GM12873 (cell line): ENCODE results near the gene MBD6.

Source experiments
- CTCF ChIP-seq: IDR thresholded peaks from 2 replicates; pipeline ENCODE4 v1.5.1; 2012; ENCODE audit warnings: low read depth, mild to moderate bottlenecking, moderate library complexity, low read length, control low read depth; ENCODE audit not compliant: insufficient read depth; ENCODE audit errors: missing control alignments

MBD6 gene

GRCh38 chr12:57511588-57512325 is 10.9 kb upstream of the MBD6 start:
- no peak for TF ChIP-seq CTCF

GRCh38 chr12:57512665-57513064 is 10.0 kb upstream of the MBD6 start:
- no peak for TF ChIP-seq CTCF

- TF ChIP-seq CTCF = no peak
These were observed 9.4 kb upstream of the MBD6 start for GRCh38 chr12:57513266-57513665.

- TF ChIP-seq CTCF = no peak
These were observed 7.8 kb upstream of the MBD6 start for GRCh38 chr12:57514720-57515407.

GRCh38 chr12:57515408-57515933 is 7.2 kb upstream of the MBD6 start:
- TF ChIP-seq CTCF = no peak

GRCh38 chr12:57515934-57516541 is 6.6 kb upstream of the MBD6 start:
- no peak for TF ChIP-seq CTCF

- no peak for TF ChIP-seq CTCF
These were observed 5.9 kb upstream of the MBD6 start for GRCh38 chr12:57516617-57517153.
